Fibroblast of lung (primary cell): ENCODE measurements around the gene RAP1GAP2.

Source experiments
- EZH2 ChIP-seq: IDR thresholded peaks from 2 replicates; pipeline ENCODE4 v1.5.1; 2012; ENCODE audit warnings: low read length, control low read depth, mild to moderate bottlenecking; ENCODE audit errors: missing control alignments
- TF ChIP-seq, protein P1 (sequence below), 2 donors: IDR thresholded peaks in 1 of 2; conservative IDR thresholded peaks in 1 of 2; 1 replicate in 1 of 2; 2 replicates in 1 of 2; pipeline ENCODE4 v1.5.1; 2011 to 2012; ENCODE audit warnings: low read length in 2 of 2, control low read depth in 1 of 2, inconsistent platforms in 1 of 2, low read depth in 1 of 2, mild to moderate bottlenecking in 1 of 2

DNA sequence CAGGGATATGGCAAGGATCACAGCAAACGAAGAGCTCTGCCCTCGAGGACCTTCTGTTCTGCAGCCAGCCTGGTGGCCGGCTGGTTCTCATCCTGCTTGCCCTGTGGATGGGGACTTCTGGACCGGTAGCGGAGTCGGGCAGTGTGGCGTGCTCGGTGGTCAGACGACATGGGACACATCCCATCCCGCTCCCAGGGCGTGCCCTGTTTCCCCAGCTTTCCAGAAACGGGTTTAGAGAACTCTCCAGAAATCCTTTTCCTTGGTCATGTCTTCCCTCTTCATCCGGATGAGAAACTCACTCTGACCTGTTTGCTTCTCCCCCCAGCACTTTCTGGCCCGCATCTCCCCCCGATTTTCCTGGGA is 151.3 kb downstream of the RAP1GAP2 start:
- no peak for TF ChIP-seq EZH2
- TF ChIP-seq, protein P1, sequence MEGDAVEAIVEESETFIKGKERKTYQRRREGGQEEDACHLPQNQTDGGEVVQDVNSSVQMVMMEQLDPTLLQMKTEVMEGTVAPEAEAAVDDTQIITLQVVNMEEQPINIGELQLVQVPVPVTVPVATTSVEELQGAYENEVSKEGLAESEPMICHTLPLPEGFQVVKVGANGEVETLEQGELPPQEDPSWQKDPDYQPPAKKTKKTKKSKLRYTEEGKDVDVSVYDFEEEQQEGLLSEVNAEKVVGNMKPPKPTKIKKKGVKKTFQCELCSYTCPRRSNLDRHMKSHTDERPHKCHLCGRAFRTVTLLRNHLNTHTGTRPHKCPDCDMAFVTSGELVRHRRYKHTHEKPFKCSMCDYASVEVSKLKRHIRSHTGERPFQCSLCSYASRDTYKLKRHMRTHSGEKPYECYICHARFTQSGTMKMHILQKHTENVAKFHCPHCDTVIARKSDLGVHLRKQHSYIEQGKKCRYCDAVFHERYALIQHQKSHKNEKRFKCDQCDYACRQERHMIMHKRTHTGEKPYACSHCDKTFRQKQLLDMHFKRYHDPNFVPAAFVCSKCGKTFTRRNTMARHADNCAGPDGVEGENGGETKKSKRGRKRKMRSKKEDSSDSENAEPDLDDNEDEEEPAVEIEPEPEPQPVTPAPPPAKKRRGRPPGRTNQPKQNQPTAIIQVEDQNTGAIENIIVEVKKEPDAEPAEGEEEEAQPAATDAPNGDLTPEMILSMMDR (conservative IDR thresholded peaks at IDR 0.05 in 1 of 2, IDR thresholded peaks at IDR 0.05 in 1 of 2; ENCODE audit: low read depth in 1 of 2, low read length in 2 of 2), result no peak
